IMR-90 (cell line): Measurements from ENCODE around the gene RIOX2. TPM values are rescaled to one million over a fixed set of nuclear protein-coding genes. Genes with fewer than 3 reads are reported as not detected.

ENCODE experiments used
- ATAC-seq: fragments of 200-7000 bp; cut with Tn5 transposase; 2 replicates; pipeline ENCODE4 v1.9.1; 2020; ENCODE audit warnings: low read depth, mild to moderate bottlenecking, moderate library complexity
- BruUV-seq: library from RNA; stranded (reverse); fragments of 400-500 nt; replicated peaks from 2 replicates; lab custom pipeline; 2021; lab: Mats Ljungman, UMichigan
- CTCF ChIA-PET: fragments of 300-600 bp; formaldehyde crosslinking; extraction: SDS; loops from one replicate; lab custom pipeline; 2021; ENCODE audit warnings: antibody characterized with exemption; lab: Yijun Ruan, JAX
- POLR2A ChIA-PET: fragments of 300-600 bp; sonication (Branson Sonifier 250); formaldehyde crosslinking; loops from one replicate; lab custom pipeline; 2022; ENCODE audit warnings: antibody characterized with exemption; ENCODE audit not compliant: unreplicated experiment; lab: Charles Lee
- DNase-seq: peaks from one replicate; pipeline ENCODE4 v3.0.0; 2013
- H2AFZ ChIP-seq: replicated peaks from 2 replicates; pipeline ENCODE3; 2013; ENCODE audit warnings: low read length, mild to moderate bottlenecking; ENCODE audit not compliant: poor library complexity
- H2AK5ac ChIP-seq: 2 replicates; pipeline ENCODE4 v1.6.1; 2013; ENCODE audit warnings: low read depth, low read length, inconsistent platforms
- H2AK9ac ChIP-seq: replicated peaks from 2 replicates; pipeline ENCODE3; 2013; ENCODE audit warnings: mild to moderate bottlenecking, low read depth, low read length, moderate library complexity; ENCODE audit not compliant: poor library complexity
- H2BK120ac ChIP-seq: 2 replicates; pipeline ENCODE4 v1.6.1; 2013; ENCODE audit warnings: low read depth, low read length, inconsistent platforms
- H2BK15ac ChIP-seq: 3 replicates; pipeline ENCODE4 v1.6.1; 2013; ENCODE audit warnings: low read depth, low read length, inconsistent platforms
- H2BK20ac ChIP-seq: 2 replicates; pipeline ENCODE4 v1.6.1; 2013; ENCODE audit warnings: low read depth, mild to moderate bottlenecking, inconsistent platforms, low read length, moderate library complexity
- H2BK5ac ChIP-seq: 2 replicates; pipeline ENCODE4 v1.6.1; 2013; ENCODE audit warnings: mild to moderate bottlenecking, low read depth, low read length, inconsistent platforms; ENCODE audit not compliant: poor library complexity, severe bottlenecking
- H3K14ac ChIP-seq: replicated peaks from 2 replicates; pipeline ENCODE4 v1.6.1; 2013; ENCODE audit warnings: low read depth, low read length, inconsistent platforms
- H3K18ac ChIP-seq: 2 replicates; pipeline ENCODE4 v1.6.1; 2013; ENCODE audit warnings: low read depth, low read length, control low read depth
- H3K23ac ChIP-seq: 2 replicates; pipeline ENCODE4 v1.6.1; 2013; ENCODE audit warnings: low read depth, low read length, inconsistent platforms
- H3K27ac ChIP-seq: 2 replicates; pipeline ENCODE4 v1.5.1; 2013; ENCODE audit warnings: mild to moderate bottlenecking, control low read depth, low read length; ENCODE audit not compliant: insufficient read depth
- H3K27me3 ChIP-seq: 2 replicates; pipeline ENCODE4 v1.6.1; 2013; ENCODE audit warnings: low read length; ENCODE audit not compliant: control insufficient read depth, insufficient read depth
- H3K36me3 ChIP-seq: 2 replicates; pipeline ENCODE4 v1.6.1; 2013; ENCODE audit warnings: low read length, mixed read lengths; ENCODE audit not compliant: control insufficient read depth, insufficient read depth
- H3K4ac ChIP-seq: 2 replicates; pipeline ENCODE4 v1.6.1; 2013; ENCODE audit warnings: low read depth, low read length, inconsistent platforms
- H3K4me1 ChIP-seq: 2 replicates; pipeline ENCODE4 v1.6.1; 2013; ENCODE audit warnings: low read length, mixed read lengths; ENCODE audit not compliant: control insufficient read depth, insufficient read depth
- H3K4me2 ChIP-seq: 2 replicates; pipeline ENCODE4 v1.6.1; 2013; ENCODE audit warnings: low read depth, mild to moderate bottlenecking, control low read depth, low read length, moderate library complexity
- H3K4me3 ChIP-seq: 2 replicates; pipeline ENCODE4 v1.5.1; 2013; ENCODE audit warnings: low read depth, mild to moderate bottlenecking, control low read depth, low read length, moderate library complexity; ENCODE audit not compliant: insufficient read depth
- H3K56ac ChIP-seq: 2 replicates; pipeline ENCODE4 v1.6.1; 2013; ENCODE audit warnings: low read length, inconsistent platforms; ENCODE audit not compliant: insufficient read depth; ENCODE audit errors: extremely low read depth
- H3K79me1 ChIP-seq, 2 experiments: 2 replicates each; pipeline ENCODE4 v1.6.1; 2013; ENCODE audit warnings: low read length in 2 of 2, inconsistent platforms in 1 of 2, low read depth in 1 of 2
- H3K9ac ChIP-seq: 2 replicates; pipeline ENCODE4 v1.6.1; 2013; ENCODE audit warnings: low read depth, low read length, control low read depth
- H3K9me1 ChIP-seq: 2 replicates; pipeline ENCODE4 v1.6.1; 2013; ENCODE audit warnings: low read length, inconsistent platforms; ENCODE audit not compliant: insufficient read depth
- H3K9me3 ChIP-seq: 2 replicates; pipeline ENCODE4 v1.6.1; 2013; ENCODE audit warnings: low read length; ENCODE audit not compliant: control insufficient read depth, insufficient read depth
- H4K20me1 ChIP-seq: 2 replicates; pipeline ENCODE4 v1.6.1; 2013; ENCODE audit warnings: low read length, inconsistent platforms; ENCODE audit not compliant: insufficient read depth
- H4K5ac ChIP-seq: 2 replicates; pipeline ENCODE4 v1.6.1; 2013; ENCODE audit warnings: mild to moderate bottlenecking, low read depth, low read length, control low read depth
- H4K8ac ChIP-seq, 2 experiments: 2 replicates each; pipeline ENCODE4 v1.6.1; 2013; ENCODE audit warnings: low read depth in 2 of 2, low read length in 2 of 2, control low read depth in 1 of 2, inconsistent platforms in 1 of 2
- H4K91ac ChIP-seq: 2 replicates; pipeline ENCODE4 v1.6.1; 2013; ENCODE audit warnings: low read depth, low read length, inconsistent platforms; ENCODE audit not compliant: insufficient read depth
- RAD21 ChIP-seq: IDR thresholded peaks from 2 replicates; pipeline ENCODE4 v1.6.1; 2012; ENCODE audit warnings: low read length, improper control_type of control experiment
- RCOR1 ChIP-seq: IDR thresholded peaks from 2 replicates; pipeline ENCODE4 v1.6.1; 2012; ENCODE audit warnings: mild to moderate bottlenecking, low read length, improper control_type of control experiment; ENCODE audit not compliant: insufficient replicate concordance
- WGBS, 2 experiments: methylation state at CpG; one replicate each; pipeline versions ENCODE4 v1.1.5 to v1.1.7; 2013; ENCODE audit warnings: missing lambda C conversion rate in 2 of 2; ENCODE audit not compliant: insufficient read length in 1 of 2; ENCODE audit errors: extremely low coverage in 2 of 2; 5-methylcytosine and 5-hydroxymethylcytosine counted together
- dilution Hi-C: fragments of 300-500 bp; cut with HindIII; formaldehyde crosslinking; loops from one replicate; pipeline ENCODE4 v1.14.3; 2018; ENCODE audit warnings: low sequenced_read_pairs; ENCODE audit not compliant: unreplicated experiment
- in situ Hi-C: fragments of 300-500 bp; cut with MboI; formaldehyde crosslinking; loops from 3 replicates; pipeline ENCODE4 v1.14.3; 2019; ENCODE audit warnings: low sequenced_read_pairs, inconsistent platforms, mixed read lengths
- intact Hi-C: fragments of 100-400 bp; cut with micrococcal nuclease; formaldehyde crosslinking; loops from 2 replicates; pipeline ENCODE4 v1.10.0; 2022
- polyA plus RNA-seq, 3 experiments: library from polyadenylated mRNA; depleted of rRNA; stranded (reverse); fragments of >200 nt; gene quantifications; 2 replicates each; pipeline ENCODE4 v1.2.3, GENCODE V29; 2012; ENCODE audit warnings: low replicate concordance in 1 of 3
- total RNA-seq: library from RNA; depleted of rRNA; stranded (reverse); fragments of >200 nt; gene quantifications from 2 replicates; pipeline ENCODE4 v1.2.3, GENCODE V29; 2012
- TF ChIP-seq, protein P1 (sequence below): fragments of 150-350 bp; IDR thresholded peaks from 2 replicates; pipeline ENCODE4 v1.6.1; 2016; ENCODE audit warnings: low read depth, mild to moderate bottlenecking, low read length, moderate library complexity, borderline replicate concordance

Gene RIOX2
- total and polyA plus RNA-seq, 2 of the 4 experiments (the other 2 are of a cell fraction) = 17.2 to 26.7 TPM

DNA sequence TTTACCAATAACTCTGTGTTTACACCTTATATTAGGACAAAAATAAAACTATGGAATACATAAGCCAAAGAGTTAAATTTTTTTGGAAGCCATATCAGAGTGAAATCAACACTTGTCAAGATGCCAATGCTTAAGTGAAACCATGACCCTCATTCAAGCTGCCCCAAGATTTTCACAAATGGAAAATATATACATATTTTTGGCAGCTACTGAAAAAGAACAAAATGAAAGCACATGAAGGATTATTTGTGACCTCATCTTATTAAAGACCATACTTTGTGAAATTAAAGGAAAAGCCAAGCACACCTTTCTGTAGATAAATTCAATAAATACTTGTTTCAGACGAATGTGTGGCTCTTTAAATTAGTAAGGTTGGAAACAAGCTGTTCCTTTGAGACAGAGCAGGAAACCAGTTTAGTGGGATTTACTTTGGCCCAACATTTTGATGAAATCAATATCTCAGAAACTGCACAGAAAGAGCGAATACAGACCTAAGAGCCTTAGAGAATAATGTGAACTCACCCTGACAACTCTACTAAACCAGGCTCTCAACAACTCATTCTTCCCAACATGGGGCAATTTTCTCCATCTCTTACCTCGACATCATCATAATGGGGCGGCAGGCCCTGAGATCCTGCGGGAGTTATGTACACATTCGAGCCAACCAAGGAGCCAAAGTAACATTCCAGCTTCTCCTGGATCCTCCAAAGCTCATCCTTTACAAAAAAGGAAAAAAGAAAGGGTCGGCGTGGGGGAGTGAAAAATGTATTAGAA is 11.1 kb downstream of the RIOX2 start:
- Histone ChIP-seq H2BK120ac (no peak overlapping the region), H3K4me1 (peaks cover 9% of the 10 kb centered on the region), H2AFZ (no peak overlapping the region), H2BK20ac (no peak overlapping the region), H3K56ac (no peak overlapping the region), H3K9me1 (peaks cover 9% of the 10 kb centered on the region; the same call in 1 of the 2 replicates), H2BK15ac (no peak overlapping the region), H3K18ac (no peak overlapping the region), H3K79me1 (peaks cover 2 to 17% of the 10 kb centered on the region in 2 experiments; a peak in 2 of 4 replicates), H2AK9ac (no peak overlapping the region), H3K9ac (no peak overlapping the region), H3K27me3 (no peaks in the 10 kb centered on the region), H4K20me1 (no peaks in the 10 kb centered on the region), H4K91ac (no peak overlapping the region), H2AK5ac (no peak overlapping the region), H3K4me2 (no peak overlapping the region), H4K8ac (no peak overlapping the region), H3K4me3 (no peak overlapping the region), H3K9me3 (no peaks in the 10 kb centered on the region), H3K23ac (no peak overlapping the region), H2BK5ac (no peak overlapping the region), H3K36me3 (peaks cover 11% of the 10 kb centered on the region), H4K5ac (no peak overlapping the region), H3K14ac (no peak overlapping the region), H3K27ac (no peak overlapping the region), H3K4ac (no peak overlapping the region)
- ChIA-PET CTCF (no interaction called here), POLR2A (no interaction called here)
- TF ChIP-seq, protein P1, sequence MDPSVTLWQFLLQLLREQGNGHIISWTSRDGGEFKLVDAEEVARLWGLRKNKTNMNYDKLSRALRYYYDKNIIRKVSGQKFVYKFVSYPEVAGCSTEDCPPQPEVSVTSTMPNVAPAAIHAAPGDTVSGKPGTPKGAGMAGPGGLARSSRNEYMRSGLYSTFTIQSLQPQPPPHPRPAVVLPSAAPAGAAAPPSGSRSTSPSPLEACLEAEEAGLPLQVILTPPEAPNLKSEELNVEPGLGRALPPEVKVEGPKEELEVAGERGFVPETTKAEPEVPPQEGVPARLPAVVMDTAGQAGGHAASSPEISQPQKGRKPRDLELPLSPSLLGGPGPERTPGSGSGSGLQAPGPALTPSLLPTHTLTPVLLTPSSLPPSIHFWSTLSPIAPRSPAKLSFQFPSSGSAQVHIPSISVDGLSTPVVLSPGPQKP = no peak
- no peak for TF ChIP-seq RAD21
- TF ChIP-seq RCOR1 = no peak
- in situ Hi-C loops = no loop called here
- ATAC-seq = no peak
- dilution Hi-C loops = no loop called here
- BruUV-seq = no TSS peak
- intact Hi-C loops = no loop called here
- WGBS, 2 experiments = no CpG with 5 or more reads among the region's 8 CpGs
- no peak for DNase-seq
